GM23338 (cell line): ENCODE data around the gene HNRNPA1. TPM values are rescaled to one million over a fixed set of nuclear protein-coding genes. Genes with fewer than 3 reads are reported as not detected.

Experiments
- ATAC-seq: fragments of 200-7000 bp; cut with Tn5 transposase; 3 replicates; pipeline ENCODE4 v1.9.1; 2020
- DNase-seq: peaks from one replicate; pipeline ENCODE4 v3.0.0-alpha.2; 2015; ENCODE audit warnings: low spot score
- H2AFZ ChIP-seq: fragments of 200-600 bp; sonication (generic); 2 replicates; pipeline ENCODE4 v1.8.0; 2016; ENCODE audit warnings: antibody characterized with exemption, mild to moderate bottlenecking, moderate library complexity
- H3F3A ChIP-seq: fragments of 200-600 bp; sonication (generic); replicated peaks from 2 replicates; pipeline ENCODE4 v1.8.0; 2017; ENCODE audit warnings: antibody characterized with exemption, mixed run types, low read depth
- H3K27ac ChIP-seq: fragments of 200-600 bp; sonication (generic); 2 replicates; pipeline ENCODE4 v1.6.1; 2016; ENCODE audit warnings: low read depth
- H3K27me3 ChIP-seq: fragments of 200-600 bp; sonication (generic); 2 replicates; pipeline ENCODE4 v1.8.0; 2016; ENCODE audit warnings: mild to moderate bottlenecking, mixed run types, moderate library complexity; ENCODE audit not compliant: insufficient read depth
- H3K36me3 ChIP-seq: fragments of 200-600 bp; sonication (generic); 2 replicates; pipeline ENCODE4 v1.8.0; 2016; ENCODE audit warnings: mild to moderate bottlenecking; ENCODE audit not compliant: insufficient read depth
- H3K4me1 ChIP-seq: fragments of 200-600 bp; sonication (generic); 2 replicates; pipeline ENCODE4 v1.8.0; 2016; ENCODE audit warnings: mild to moderate bottlenecking, moderate library complexity; ENCODE audit not compliant: insufficient read depth
- H3K4me2 ChIP-seq: fragments of 200-600 bp; sonication (generic); 2 replicates; pipeline ENCODE4 v1.7.1; 2017; ENCODE audit warnings: mixed run types
- H3K4me3 ChIP-seq: fragments of 200-600 bp; sonication (generic); 2 replicates; pipeline ENCODE4 v1.6.1; 2016; ENCODE audit warnings: mixed run types
- H3K79me2 ChIP-seq: fragments of 200-600 bp; sonication (generic); replicated peaks from 2 replicates; pipeline ENCODE4 v1.8.0; 2017; ENCODE audit warnings: mild to moderate bottlenecking; ENCODE audit not compliant: insufficient read depth
- H3K9me2 ChIP-seq: fragments of 200-600 bp; sonication (generic); 2 replicates; pipeline ENCODE4 v1.8.0; 2017; ENCODE audit not compliant: insufficient read depth
- H4K20me1 ChIP-seq: fragments of 200-600 bp; sonication (generic); replicated peaks from 2 replicates; pipeline ENCODE4 v1.8.0; 2017; ENCODE audit warnings: mild to moderate bottlenecking; ENCODE audit not compliant: insufficient read depth
- H3K27ac Mint-ChIP-seq: 2 replicates; pipeline ENCODE4 v1.8.0; 2020; ENCODE audit warnings: inconsistent platforms, mild to moderate bottlenecking, moderate library complexity, mixed read lengths
- H3K27me3 Mint-ChIP-seq: 3 replicates; pipeline ENCODE4 v1.8.0; 2022; ENCODE audit warnings: low read depth, mild to moderate bottlenecking, moderate library complexity, mixed read lengths, inconsistent platforms; ENCODE audit not compliant: insufficient read depth, poor library complexity
- H3K36me3 Mint-ChIP-seq: 3 replicates; pipeline ENCODE4 v1.8.0; 2021; ENCODE audit warnings: low read depth, mild to moderate bottlenecking, inconsistent platforms, moderate library complexity, mixed read lengths
- H3K4me1 Mint-ChIP-seq: 3 replicates; pipeline ENCODE4 v1.8.0; 2020; ENCODE audit warnings: mild to moderate bottlenecking, inconsistent platforms, mixed read lengths
- H3K4me3 Mint-ChIP-seq: 3 replicates; pipeline ENCODE4 v1.8.0; 2021; ENCODE audit warnings: moderate library complexity, mild to moderate bottlenecking, inconsistent platforms, mixed read lengths
- H3K9me3 Mint-ChIP-seq: 3 replicates; pipeline ENCODE4 v1.8.0; 2020; ENCODE audit warnings: moderate library complexity, mild to moderate bottlenecking, inconsistent platforms, mixed read lengths
- CTCF ChIP-seq, 2 experiments: fragments of 200-600 bp in 1 of 2; sonication (generic) in 1 of 2; conservative IDR thresholded peaks; 2 replicates each; pipeline versions ENCODE4 v1.5.1 to v1.6.1; 2016 to 2017; ENCODE audit warnings: antibody characterized with exemption in 2 of 2, low read depth in 2 of 2, mild to moderate bottlenecking in 2 of 2, moderate library complexity in 1 of 2
- ETS1 ChIP-seq: IDR thresholded peaks from 2 replicates; pipeline ENCODE4 v1.6.1; 2016; ENCODE audit warnings: antibody characterized with exemption
- EZH2 ChIP-seq: fragments of 200-600 bp; sonication (generic); IDR thresholded peaks from one replicate; pipeline ENCODE4 v1.8.0; 2017; ENCODE audit warnings: antibody characterized with exemption, mild to moderate bottlenecking, low read depth; ENCODE audit not compliant: unreplicated experiment
- EZH2phosphoT487 ChIP-seq: fragments of 200-600 bp; sonication (generic); IDR thresholded peaks from one replicate; pipeline ENCODE4 v1.8.1; 2018; ENCODE audit warnings: antibody characterized with exemption; ENCODE audit not compliant: unreplicated experiment
- JUNB ChIP-seq: IDR thresholded peaks from one replicate; pipeline ENCODE4 v1.6.1; 2016; ENCODE audit warnings: antibody characterized with exemption; ENCODE audit not compliant: unreplicated experiment
- NANOG ChIP-seq: IDR thresholded peaks from 2 replicates; pipeline ENCODE4 v1.6.1; 2016; ENCODE audit warnings: antibody characterized with exemption, borderline replicate concordance
- POLR2AphosphoS5 ChIP-seq: IDR thresholded peaks from 2 replicates; pipeline ENCODE4 v1.6.1; 2016; ENCODE audit warnings: antibody characterized with exemption, low read depth
- REST ChIP-seq: IDR thresholded peaks from one replicate; pipeline ENCODE4 v1.6.1; 2018; ENCODE audit warnings: antibody characterized with exemption; ENCODE audit not compliant: unreplicated experiment
- STAT1 ChIP-seq: IDR thresholded peaks from one replicate; pipeline ENCODE4 v1.6.1; 2016; ENCODE audit warnings: antibody characterized with exemption; ENCODE audit not compliant: unreplicated experiment
- ZNF114 ChIP-seq: fragments of 250-450 bp; sonication (Bioruptor Pico); IDR thresholded peaks from 2 replicates; pipeline ENCODE4 v1.5.0; 2020; ENCODE audit warnings: mild to moderate bottlenecking, moderate library complexity
- ZNF331 ChIP-seq: fragments of 250-450 bp; sonication (Bioruptor Pico); IDR thresholded peaks from 2 replicates; pipeline ENCODE4 v1.5.0; 2020; ENCODE audit warnings: low read depth, mild to moderate bottlenecking, moderate library complexity
- polyA plus RNA-seq: library from polyadenylated mRNA; unstranded; fragments of >200 nt; fragmentation: Nextera tagmentation; extraction: Ambion mirVana; gene quantifications from 2 replicates; pipeline ENCODE4 v1.2.1, GENCODE V29; 2016
- total RNA-seq: library from RNA; depleted of rRNA; stranded (reverse); fragments of >200 nt; shearing (Covaris generic); gene quantifications from 2 replicates; pipeline ENCODE4 v1.2.3, GENCODE V29; 2014

Gene HNRNPA1
- total and polyA plus RNA-seq, 2 experiments from 2014 or later, result 1,104 to 2,576 TPM

DNA sequence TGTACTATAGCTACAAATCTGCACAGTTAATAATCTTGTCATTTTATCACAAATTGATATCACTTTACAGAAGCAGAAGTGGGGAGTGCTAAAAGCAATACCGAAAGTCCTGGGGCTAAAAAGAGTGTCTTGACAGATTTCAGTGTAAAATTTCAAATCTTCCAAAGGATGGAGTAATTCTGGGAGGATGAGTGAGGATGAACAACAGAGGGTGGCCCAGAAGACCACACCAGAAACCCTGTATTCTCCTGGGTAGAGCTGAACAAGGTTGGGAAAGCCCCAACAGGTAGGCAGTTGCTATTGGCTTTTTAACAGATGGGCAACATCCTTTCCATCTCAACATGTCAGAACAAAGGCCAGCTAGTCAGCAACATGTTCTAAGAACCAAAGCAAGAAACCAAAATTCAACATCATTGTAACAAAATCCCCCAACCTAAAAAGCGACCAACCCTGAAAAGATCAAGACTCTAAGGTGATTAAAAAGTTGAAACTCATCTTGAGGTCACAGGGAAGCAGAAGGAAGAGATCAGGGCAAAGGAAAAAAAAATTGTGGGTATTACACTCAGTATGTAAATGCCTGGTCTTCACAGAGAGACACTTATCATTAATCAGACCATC lies 39.4 kb upstream of the HNRNPA1 start:
- Mint-ChIP-seq H3K4me1 (no peaks in the 10 kb centered on the region), H3K9me3 (no peaks in the 10 kb centered on the region), H3K27ac (no peak overlapping the region), H3K36me3 (peaks cover 59% of the 10 kb centered on the region), H3K4me3 (no peak overlapping the region), H3K27me3 (peaks cover 3% of the 10 kb centered on the region)
- Histone ChIP-seq H3K4me1 (no peaks in the 10 kb centered on the region), H3K27ac (no peak overlapping the region), H3K4me2 (no peak overlapping the region), H3K4me3 (no peak overlapping the region), H3K9me2 (no peaks in the 10 kb centered on the region), H3K27me3 (no peaks in the 10 kb centered on the region), H3F3A (0 out of 2 replicates have a peak, but pooled peaks cover 14% of the 10 kb centered on the region), H4K20me1 (peaks cover 14% of the 10 kb centered on the region; the same call in 1 of the 2 replicates), H2AFZ (no peak overlapping the region), H3K79me2 (0 out of 2 replicates have a peak, but pooled peaks cover 3% of the 10 kb centered on the region), H3K36me3 (peaks cover 36% of the 10 kb centered on the region)
- ATAC-seq (no peak), DNase-seq (no peak)
- TF ChIP-seq ZNF114, result no peak
- TF ChIP-seq EZH2, result no peak
- no peak for TF ChIP-seq NANOG
- TF ChIP-seq STAT1, result no peak
- no peak for TF ChIP-seq JUNB
- no peak for TF ChIP-seq EZH2phosphoT487
- TF ChIP-seq ETS1, result no peak
- no peak for TF ChIP-seq ZNF331 (CRISPR knock-in tag)
- TF ChIP-seq POLR2AphosphoS5, result no peak
- TF ChIP-seq CTCF (conservative IDR thresholded peaks at IDR 0.05; ENCODE audit: low read depth in 2 of 2), result no peak
- no peak for TF ChIP-seq REST
